HepG2 (cell line): Measurements from ENCODE around the gene SHISA5. TPM values are rescaled to one million over a fixed set of nuclear protein-coding genes. Genes with fewer than 3 reads are reported as not detected.
A peak's percentile ranks its signal among the peaks of the same experiment; 100 is the strongest.

ENCODE experiments used
- EEA1 ChIP-seq: sonication (generic); formaldehyde crosslinking; IDR thresholded peaks from 2 replicates; pipeline ENCODE4 v1.5.1; 2020; ENCODE audit warnings: mild to moderate bottlenecking, missing genetic modification reagents, borderline replicate concordance
- ELF1 ChIP-seq: sonication (generic); formaldehyde crosslinking; IDR thresholded peaks from 2 replicates; pipeline ENCODE4 v1.4.0; 2020; ENCODE audit warnings: missing genetic modification reagents
- ESRRA ChIP-seq: sonication (generic); formaldehyde crosslinking; IDR thresholded peaks from 2 replicates; pipeline ENCODE4 v1.5.1; 2020; ENCODE audit warnings: mild to moderate bottlenecking, low read depth, missing genetic modification reagents
- FOXC1 ChIP-seq: sonication (generic); formaldehyde crosslinking; IDR thresholded peaks from 2 replicates; pipeline ENCODE4 v1.8.0; 2022; ENCODE audit warnings: mild to moderate bottlenecking, missing genetic modification reagents, borderline replicate concordance
- KLF11 ChIP-seq: IDR thresholded peaks from 2 replicates; pipeline ENCODE4 v1.6.1; 2016; ENCODE audit warnings: missing compliant biosample characterization
- MEF2D ChIP-seq: sonication (generic); formaldehyde crosslinking; IDR thresholded peaks from 2 replicates; pipeline ENCODE4 v1.5.1; 2020; ENCODE audit warnings: mild to moderate bottlenecking, missing genetic modification reagents
- PAWR ChIP-seq: sonication (generic); formaldehyde crosslinking; IDR thresholded peaks from 2 replicates; pipeline ENCODE4 v1.4.0; 2020; ENCODE audit warnings: missing genetic modification reagents, mild to moderate bottlenecking, borderline replicate concordance
- PRDM10 ChIP-seq: sonication (generic); formaldehyde crosslinking; IDR thresholded peaks from 2 replicates; pipeline ENCODE4 v1.4.0; 2020; ENCODE audit warnings: low read depth, missing genetic modification reagents
- THAP9 ChIP-seq: sonication (generic); formaldehyde crosslinking; IDR thresholded peaks from 2 replicates; pipeline ENCODE4; 2020; ENCODE audit warnings: missing genetic modification reagents, mild to moderate bottlenecking, borderline replicate concordance
- XRCC5 ChIP-seq: fragments of 200-400 bp; formaldehyde crosslinking; optimal IDR thresholded peaks from 2 replicates; pipeline ENCODE3; 2017; ENCODE audit warnings: mild to moderate bottlenecking, low read length
- ZC3H13 ChIP-seq: sonication (generic); formaldehyde crosslinking; IDR thresholded peaks from 2 replicates; pipeline ENCODE4 v1.8.1; 2023; ENCODE audit warnings: mild to moderate bottlenecking, missing genetic modification reagents, moderate library complexity
- ZNF615 ChIP-seq: sonication (generic); formaldehyde crosslinking; IDR thresholded peaks from 2 replicates; pipeline ENCODE4 v1.5.0; 2020; ENCODE audit warnings: mild to moderate bottlenecking, missing genetic modification reagents, borderline replicate concordance
- polyA plus RNA-seq, 8 experiments: library from polyadenylated mRNA; depleted of rRNA in 3 of 8; stranded (reverse) in 7 of 8; unstranded in 1 of 8; fragments of >200 nt; fragmentation: Illumina TruSeq in 4 of 8; extraction: Trizol in 4 of 8; gene quantifications; 2 replicates each; pipeline versions ENCODE4 v1.2.1 to v1.2.3, GENCODE V29; 2011 to 2016; ENCODE audit warnings: low read depth in 4 of 8, missing spikeins in 1 of 8, mixed read lengths in 1 of 8; ENCODE audit not compliant: insufficient read depth in 1 of 8
- total RNA-seq, 5 experiments: library from RNA; depleted of rRNA; stranded (reverse); fragments of >200 nt; fragmentation: Illumina TruSeq; extraction: Trizol; gene quantifications; 2 replicates each; pipeline ENCODE4 v1.2.3, GENCODE V29; 2016; ENCODE audit warnings: low read depth in 1 of 5
- TF ChIP-seq, protein P1 (sequence below): sonication (generic); formaldehyde crosslinking; conservative IDR thresholded peaks from 2 replicates; pipeline ENCODE4 v1.8.0; 2022; ENCODE audit warnings: missing genetic modification reagents
- TF ChIP-seq, protein P2 (sequence below): sonication (generic); formaldehyde crosslinking; IDR thresholded peaks from 2 replicates; pipeline ENCODE4 v1.5.0; 2020; ENCODE audit warnings: missing genetic modification reagents
- TF ChIP-seq, protein P3 (sequence below): sonication (generic); formaldehyde crosslinking; IDR thresholded peaks from 2 replicates; pipeline ENCODE4 v1.8.0; 2022; ENCODE audit warnings: missing genetic modification reagents, low read depth, mild to moderate bottlenecking, borderline replicate concordance

The SHISA5 gene
- total and polyA plus RNA-seq, 2 of the 13 experiments (the other 11 are each of a cell fraction or from before 2014, with no cell fraction given) = 75.8 to 91.4 TPM

DNA sequence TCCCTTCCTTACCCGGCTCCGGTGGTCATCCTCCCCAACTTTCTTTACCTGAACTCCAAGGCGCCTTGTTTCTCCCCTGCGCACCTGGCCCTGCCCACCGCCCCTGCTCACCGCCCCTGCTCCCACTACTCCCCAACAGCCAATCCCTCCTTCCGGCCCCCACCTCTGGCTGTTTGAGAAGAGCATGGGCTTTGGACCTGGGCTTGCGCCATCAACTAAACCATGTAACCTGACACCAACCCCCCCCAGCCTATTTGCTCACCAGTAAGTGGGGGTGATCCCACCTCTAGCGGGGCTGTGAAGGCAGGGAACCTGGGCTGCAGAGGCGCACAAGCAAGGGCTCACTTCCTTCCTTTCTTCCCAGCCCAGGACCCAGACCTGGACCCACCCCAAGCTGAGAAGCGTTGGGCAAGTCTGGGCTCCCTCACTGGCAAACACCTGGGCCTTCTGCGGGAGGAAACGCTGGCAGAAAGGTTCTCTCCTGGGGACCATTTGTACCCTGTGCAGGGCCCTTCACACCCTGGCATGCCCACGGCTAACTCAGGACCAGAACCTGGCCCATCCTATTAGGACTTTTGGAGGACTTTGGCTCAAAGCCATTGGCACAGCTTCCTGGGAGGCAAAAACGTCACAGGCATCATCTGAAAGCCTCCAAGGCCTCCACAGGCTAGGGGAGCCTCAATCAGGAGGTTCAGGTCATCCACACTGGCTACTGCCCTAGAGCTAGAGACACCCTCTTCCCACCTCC lies 73.8 kb downstream of the SHISA5 start, which contains the start of gene PLXNB1 (continued):
- TF ChIP-seq, protein P1, sequence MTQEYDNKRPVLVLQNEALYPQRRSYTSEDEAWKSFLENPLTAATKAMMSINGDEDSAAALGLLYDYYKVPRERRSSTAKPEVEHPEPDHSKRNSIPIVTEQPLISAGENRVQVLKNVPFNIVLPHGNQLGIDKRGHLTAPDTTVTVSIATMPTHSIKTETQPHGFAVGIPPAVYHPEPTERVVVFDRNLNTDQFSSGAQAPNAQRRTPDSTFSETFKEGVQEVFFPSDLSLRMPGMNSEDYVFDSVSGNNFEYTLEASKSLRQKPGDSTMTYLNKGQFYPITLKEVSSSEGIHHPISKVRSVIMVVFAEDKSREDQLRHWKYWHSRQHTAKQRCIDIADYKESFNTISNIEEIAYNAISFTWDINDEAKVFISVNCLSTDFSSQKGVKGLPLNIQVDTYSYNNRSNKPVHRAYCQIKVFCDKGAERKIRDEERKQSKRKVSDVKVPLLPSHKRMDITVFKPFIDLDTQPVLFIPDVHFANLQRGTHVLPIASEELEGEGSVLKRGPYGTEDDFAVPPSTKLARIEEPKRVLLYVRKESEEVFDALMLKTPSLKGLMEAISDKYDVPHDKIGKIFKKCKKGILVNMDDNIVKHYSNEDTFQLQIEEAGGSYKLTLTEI (CRISPR knock-in tag) = no peak
- TF ChIP-seq XRCC5 (peak; percentile 74), ZC3H13 (CRISPR knock-in tag) (peak; percentile 96), ELF1 (CRISPR knock-in tag) (peak; percentile 83), EEA1 (CRISPR knock-in tag) (no peak), ZNF615 (CRISPR knock-in tag) (no peak), KLF11 (CRISPR knock-in tag) (peak; percentile 72; the same call in 1 of the 2 replicates), PRDM10 (CRISPR knock-in tag) (peak; percentile 85; the same call in 1 of the 2 replicates), THAP9 (peak; percentile 86; the same call in 1 of the 2 replicates), MEF2D (CRISPR knock-in tag) (peak; percentile 95), PAWR (CRISPR knock-in tag) (0 out of 2 replicates have a peak, but pooled peaks have one; percentile 54), ESRRA (peak; percentile 90), FOXC1 (no peak)
- TF ChIP-seq, protein P2, sequence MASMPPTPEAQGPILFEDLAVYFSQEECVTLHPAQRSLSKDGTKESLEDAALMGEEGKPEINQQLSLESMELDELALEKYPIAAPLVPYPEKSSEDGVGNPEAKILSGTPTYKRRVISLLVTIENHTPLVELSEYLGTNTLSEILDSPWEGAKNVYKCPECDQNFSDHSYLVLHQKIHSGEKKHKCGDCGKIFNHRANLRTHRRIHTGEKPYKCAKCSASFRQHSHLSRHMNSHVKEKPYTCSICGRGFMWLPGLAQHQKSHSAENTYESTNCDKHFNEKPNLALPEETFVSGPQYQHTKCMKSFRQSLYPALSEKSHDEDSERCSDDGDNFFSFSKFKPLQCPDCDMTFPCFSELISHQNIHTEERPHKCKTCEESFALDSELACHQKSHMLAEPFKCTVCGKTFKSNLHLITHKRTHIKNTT (CRISPR knock-in tag) = no peak
- TF ChIP-seq, protein P3, sequence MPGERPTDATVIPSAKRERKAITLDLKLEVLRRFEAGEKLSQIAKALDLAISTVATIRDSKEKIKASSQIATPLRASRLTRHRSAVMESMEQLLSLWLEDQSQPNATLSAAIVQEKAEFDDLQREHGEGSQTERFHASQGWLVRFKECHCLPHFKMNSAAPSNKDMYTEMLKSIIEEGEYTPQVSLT = no peak
